Activated CD4-positive, alpha-beta T cell treated with anti-CD3 and anti-CD28 coated beads, Interleukin-2, amount 50 U/mL, for 1 hour (primary cell): ENCODE results near the gene AOPEP.

Experiments used
- DNase-seq: peaks from one replicate; pipeline ENCODE4 v3.0.0-alpha.2; 2020

AOPEP gene

DNA sequence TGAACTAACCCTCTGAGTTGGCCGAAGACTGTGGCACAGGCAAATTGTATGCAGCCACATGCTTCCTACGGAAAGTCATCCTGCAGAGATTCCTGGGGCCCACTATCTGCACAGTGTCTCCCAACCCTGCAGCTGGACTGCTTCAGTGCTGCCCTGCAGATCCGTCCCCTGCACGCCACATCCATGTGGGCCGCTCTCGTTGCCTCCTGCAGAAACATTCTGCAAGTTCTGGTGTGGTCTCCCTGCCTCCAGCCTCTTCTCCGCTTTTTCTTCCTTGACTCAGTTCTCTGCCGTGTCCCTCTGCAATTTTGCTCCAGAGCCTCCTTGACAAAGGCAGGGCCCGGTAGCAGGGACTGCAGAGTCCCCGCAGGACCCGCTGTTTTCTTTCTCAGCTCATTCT lies 249.0 kb downstream of the AOPEP start:
- no peak for DNase-seq

DNA sequence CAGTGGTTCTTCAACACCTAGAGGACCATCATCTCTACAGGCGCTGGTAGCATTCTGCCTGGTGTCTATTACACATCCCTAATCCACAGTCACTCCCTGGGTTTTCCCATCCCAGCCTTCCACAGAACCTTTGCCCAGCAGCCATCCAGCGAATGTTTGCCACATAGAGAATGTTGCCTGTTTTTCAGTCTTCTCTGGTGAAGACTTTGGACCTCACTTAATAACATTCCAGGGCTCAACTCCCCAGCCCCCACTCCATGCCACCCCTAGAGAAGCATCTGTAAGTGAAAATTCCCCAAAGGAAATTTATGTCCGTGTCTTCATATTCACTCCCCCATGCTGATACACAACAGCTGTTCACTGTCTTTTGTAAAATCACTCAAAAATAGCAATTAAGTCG lies 249.6 kb downstream of the AOPEP start:
- DNase-seq = no peak

- DNase-seq = no peak
Measured at GRCh38 chr9:94977416-94977815, 250.9 kb downstream of the AOPEP start.

GRCh38 chr9:94979904-94980507 lies 253.5 kb downstream of the AOPEP start:
- no peak for DNase-seq

DNA sequence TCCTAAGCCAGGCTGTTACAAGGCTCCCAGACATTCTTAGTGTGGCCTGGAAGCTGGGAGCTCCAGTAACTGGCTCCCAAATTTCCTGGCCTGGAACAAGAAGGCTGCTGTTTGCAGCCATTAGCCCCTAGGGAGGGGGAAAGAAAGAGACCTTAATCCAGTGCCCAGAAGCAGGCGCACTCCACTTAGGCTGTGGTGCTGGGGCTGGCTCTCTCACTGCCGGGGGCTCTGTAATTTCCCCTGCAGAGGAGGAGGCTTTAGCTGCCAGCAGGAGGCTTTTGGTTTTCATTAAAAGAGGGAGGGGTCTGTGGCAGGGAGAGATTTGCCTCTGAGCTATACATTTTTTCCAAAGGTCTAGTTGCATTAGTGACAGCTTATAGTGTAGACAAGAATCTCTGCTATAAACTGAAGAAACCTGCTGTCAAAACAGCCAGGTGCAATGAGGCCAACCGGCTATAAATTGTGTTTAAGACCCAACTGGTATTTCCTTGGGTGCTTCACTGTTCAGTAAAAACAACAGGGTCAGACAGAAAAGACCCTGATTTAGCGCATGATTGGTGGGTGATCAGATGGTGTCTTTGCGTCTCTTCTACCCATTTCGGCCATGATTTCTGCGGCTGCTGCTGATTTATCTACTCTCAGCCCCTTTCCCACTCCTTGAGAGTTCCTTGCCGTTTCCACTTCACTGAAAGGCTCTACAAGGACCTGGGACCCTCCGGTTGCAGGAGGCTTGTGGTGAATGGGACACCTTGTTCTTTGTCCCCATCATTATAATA lies 254.6 kb downstream of the AOPEP start:
- DNase-seq = no peak

GRCh38 chr9:94981723-94982090 lies 255.2 kb downstream of the AOPEP start:
- DNase-seq = no peak

- no peak for DNase-seq
Measured at GRCh38 chr9:94982211-94982610, 255.7 kb downstream of the AOPEP start.

DNA sequence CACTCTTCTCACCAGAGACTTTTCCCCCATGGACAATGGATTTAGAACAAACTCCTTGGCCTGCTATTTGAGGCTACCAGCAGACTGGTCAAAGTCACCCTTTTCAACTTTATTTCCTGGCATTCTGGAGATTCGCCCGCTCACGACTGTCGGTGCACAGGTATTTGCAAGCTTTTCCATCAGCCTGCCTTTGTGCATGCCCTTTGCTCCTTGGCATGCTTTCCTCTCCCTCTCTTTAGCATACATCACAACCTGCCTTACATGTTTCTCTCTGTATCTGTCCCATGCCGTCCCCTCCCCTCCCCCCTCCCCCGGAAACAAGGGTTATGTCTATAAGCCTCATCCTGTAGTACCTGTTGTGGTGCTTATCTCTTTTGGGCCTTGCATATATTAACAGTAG lies 257.1 kb downstream of the AOPEP start:
- DNase-seq = no peak

DNA sequence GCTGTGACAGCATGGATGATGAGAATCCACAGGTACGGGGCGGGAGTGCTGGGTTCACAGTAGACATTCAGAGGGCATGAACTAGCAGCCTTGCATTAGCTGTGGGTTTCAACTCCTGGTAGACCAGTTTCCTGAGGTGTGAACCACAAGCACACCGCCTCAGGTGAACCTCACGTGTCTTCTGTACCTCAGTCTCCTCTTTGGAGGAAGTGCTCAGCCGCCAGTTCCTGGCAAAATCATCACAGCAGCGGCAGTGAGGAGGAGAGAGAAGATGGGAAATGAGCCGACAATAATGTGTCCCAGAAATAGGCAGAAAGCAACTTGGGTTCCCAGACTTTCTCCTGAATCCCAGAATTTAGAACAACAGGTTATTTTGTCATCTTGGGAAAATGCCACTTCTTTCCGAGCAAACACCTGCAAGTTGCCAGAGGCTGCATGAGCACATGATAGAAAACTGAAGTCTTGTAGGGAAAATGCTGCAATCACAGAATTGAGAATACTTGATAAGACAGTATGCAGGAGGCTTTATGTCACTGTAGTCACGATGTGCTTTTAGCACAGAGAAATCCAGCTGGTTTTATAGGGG lies 258.5 kb downstream of the AOPEP start:
- no peak for DNase-seq

- no peak for DNase-seq
Measured at GRCh38 chr9:94985649-94986048, 259.1 kb downstream of the AOPEP start.

DNA sequence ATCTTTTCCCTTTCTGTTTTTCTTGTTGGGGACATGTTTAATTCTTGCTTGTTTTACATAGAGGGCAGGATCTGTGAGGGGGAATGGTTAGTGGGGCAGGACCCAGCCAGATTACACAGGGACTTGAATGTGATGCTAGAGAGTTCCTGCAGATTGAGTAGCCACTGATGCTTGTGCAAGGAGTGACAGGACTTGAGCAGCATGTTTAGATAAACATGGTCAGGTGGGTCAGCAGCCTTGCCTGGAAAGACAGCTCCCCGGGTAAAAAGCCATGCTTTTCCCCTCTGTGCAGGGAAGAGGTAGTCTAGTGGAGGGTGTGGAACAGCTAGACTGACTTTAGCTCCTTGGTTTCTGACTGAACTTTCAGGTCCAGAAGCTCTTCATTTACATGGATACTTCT lies 261.2 kb downstream of the AOPEP start:
- DNase-seq = no peak

DNA sequence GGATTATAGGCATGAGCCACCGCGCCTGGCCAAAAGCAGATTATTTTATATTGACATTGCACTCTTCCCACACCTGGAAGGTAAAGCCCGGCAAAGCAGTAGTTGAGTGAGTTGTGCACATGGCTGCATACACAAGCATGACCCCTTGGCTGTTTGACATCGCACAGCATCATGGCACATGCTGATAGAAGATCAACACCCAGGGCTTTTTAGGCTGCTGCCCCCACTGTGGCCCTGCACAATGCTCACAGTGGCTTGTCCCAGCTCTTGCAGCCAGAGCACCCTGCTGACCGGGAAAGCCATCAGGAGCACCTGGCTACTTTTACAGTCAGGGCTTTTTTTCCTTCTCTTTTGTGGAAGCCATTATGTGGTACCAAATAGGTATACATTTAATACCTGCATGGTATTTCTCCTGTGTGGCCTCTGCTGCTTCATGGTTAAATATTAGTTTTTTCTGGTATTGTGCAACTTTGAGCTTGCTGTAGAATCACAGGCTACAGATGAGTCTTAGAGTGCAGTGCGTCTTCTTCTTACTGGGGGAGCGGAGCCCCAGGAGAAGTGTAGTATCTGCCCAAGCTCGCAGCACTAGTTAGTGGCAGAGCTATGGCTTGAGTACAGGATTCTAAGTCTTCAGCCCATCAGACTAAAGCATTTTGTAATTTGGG lies 264.5 kb downstream of the AOPEP start:
- no peak for DNase-seq

DNA sequence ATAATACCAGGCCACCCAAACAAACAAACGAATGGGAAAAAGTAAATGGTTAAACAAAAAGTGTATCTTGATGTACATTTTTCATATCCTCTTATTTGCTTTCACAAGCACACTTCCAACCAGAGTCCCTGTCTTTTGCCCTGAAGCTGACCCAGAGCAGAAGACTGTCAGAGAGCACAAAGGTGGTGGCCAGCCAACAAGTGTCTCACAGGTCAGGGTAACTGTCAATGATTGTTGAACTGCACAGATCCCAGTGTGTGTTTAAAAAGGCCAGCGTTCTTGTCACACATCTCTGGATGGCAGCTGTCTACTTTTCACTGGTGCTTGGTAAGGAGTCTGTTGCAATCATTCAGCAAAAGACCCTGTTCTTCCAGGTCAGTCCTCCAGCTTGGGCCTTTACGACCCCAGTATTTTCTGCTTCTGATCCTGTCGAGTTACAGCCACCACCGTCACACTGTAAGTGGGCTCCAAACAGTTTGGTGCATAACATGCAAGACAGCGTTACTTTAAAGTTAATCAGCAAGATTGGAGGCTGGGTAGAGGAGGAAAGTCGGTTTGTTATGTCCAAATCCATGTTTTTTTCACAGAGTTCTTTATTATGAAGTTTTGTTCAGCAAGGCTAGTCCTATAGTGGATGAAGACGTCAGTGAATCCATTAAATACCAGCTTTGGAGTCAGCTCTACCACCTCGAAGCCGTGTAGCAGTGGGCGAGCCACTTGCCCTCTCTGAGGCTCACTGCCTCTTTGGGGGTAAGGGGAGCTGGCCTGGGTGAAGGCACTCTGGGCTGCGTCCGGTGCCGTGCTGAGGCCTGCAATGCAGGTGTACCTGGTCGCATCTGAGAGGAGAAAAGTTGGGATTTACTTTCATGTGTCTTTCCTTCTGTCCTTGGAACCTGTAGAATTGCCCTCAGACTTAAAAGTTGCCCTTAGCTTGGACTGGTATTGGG lies 265.7 kb downstream of the AOPEP start:
- no peak for DNase-seq

DNA sequence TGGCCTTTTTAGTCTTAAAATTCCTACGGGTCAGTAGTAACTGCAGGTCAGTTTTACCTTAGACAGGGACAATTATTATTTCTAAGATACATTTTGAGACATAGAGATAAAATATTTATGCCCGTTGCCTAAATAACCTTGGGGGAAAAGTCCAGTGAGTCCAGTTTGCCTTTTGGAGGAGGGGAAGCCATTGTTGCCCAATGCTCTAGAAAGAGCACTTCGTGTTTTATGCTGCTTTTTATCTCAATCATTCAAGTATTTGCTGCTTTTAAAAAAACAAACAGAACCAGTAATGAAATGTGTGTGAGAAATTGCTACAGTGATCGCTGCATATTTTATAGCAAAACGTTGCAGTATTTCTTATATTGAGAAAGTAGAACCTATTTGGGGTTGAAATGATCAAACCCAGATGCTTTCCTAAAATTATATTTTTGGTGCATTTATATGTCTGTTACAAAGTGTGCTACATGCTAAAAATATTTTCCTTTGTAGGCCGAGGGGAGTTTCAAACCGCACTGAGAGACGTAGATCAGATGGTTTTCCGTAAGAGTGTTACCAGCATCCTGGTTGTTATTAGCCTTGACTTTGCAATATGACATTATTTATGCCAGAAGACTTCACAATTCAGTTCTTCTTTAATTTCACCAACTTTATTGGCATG lies 266.8 kb downstream of the AOPEP start:
- no peak for DNase-seq

DNA sequence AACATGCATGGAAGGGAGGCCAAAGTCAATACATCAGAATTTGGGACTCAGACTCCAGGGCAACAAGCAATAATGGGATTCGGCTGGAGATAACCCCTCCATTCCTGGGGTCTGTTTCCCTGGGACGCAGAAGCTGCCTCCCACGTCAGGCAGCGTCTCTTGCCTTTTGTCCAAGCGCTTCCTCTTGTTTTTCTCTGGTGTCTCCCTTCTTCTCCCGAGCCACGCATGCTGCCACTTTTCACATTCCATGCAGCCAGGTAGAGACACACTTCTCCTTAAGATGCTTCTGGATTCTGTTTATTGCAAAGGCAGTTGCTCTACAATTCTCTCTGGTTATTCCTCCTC lies 267.3 kb downstream of the AOPEP start:
- DNase-seq = no peak

GRCh38 chr9:94995048-94995693 lies 268.7 kb downstream of the AOPEP start:
- DNase-seq = no peak

DNA sequence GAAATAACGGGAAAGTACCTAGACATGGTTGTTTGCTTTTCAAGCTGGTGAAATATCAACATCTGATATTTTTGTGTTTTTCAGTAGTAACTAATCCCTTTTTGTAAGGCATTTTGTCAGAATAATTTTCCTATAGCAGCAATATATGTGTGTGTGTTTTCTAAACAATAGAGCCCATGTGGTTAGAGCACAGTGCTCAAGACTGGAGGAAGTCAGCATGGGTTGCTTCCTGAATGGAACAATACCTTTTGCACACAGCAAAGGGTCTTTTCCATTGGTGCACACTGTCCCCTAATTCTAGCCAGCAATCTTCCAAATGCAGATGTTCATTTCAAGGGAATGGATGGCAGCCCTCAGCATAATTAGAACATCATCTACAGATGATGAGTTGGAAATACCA lies 270.1 kb downstream of the AOPEP start:
- no peak for DNase-seq

DNA sequence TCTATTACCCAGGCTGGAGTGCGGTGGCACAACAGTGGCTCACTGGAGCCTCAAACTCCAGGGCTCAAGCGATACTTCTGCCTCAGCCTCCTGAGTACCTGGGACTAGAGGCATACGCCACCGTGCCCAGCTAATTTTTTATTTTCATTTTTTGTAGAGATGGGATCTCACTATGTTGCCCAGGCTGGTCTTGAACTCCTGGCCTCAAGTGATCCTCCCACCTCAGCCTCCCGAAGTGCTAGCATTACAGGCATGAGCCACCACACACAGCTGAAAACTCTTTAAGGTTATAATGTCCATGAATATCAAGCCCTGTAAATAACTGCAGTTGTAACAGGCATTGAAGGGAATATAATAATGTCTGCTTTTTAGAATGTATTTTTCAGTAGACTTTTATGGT lies 271.2 kb downstream of the AOPEP start:
- DNase-seq = no peak

DNA sequence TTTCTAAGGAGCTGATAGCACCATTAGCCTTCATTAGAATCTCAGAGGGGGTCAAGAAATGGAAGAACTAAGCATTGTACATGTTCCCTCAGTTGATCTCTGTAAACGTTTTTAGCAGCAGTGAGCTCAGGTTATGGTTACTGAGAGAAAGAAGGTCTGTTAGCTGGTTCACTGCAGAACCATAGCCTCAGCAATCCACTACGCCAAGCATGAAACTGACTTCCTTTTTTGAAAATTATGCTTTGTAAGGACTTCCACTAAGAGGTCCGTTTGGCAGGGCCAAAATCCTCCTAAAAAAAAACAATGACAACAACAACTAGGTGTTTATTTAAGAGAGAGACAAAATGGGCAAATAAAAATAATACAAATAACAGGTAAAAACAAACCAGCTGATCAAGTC lies 273.3 kb downstream of the AOPEP start:
- DNase-seq = no peak

- no peak for DNase-seq
Measured at GRCh38 chr9:95000821-95001220, 274.3 kb downstream of the AOPEP start.

- DNase-seq = no peak
Measured at GRCh38 chr9:95001720-95002119, 275.2 kb downstream of the AOPEP start.
